MCF 10A (cell line): ENCODE measurements around the gene KLHL3. TPM values are rescaled to one million over a fixed set of nuclear protein-coding genes. Genes with fewer than 3 reads are reported as not detected.

ENCODE experiments used
- BruUV-seq: library from RNA; stranded (reverse); fragments of 400-500 nt; replicated peaks from 2 replicates; lab custom pipeline; 2021; lab: Mats Ljungman, UMichigan
- CTCF ChIA-PET: fragments of 300-600 bp; sonication (Branson Sonifier 250); formaldehyde crosslinking; extraction: SDS; loops from one replicate; lab custom pipeline; 2021; ENCODE audit warnings: antibody characterized with exemption, inconsistent platforms; lab: Yijun Ruan, JAX
- POLR2A ChIA-PET: fragments of 300-600, 350-650 bp; sonication (Branson Sonifier 250); formaldehyde crosslinking; extraction: SDS; loops from one replicate; lab custom pipeline; 2020; ENCODE audit warnings: antibody characterized with exemption, inconsistent platforms; lab: Yijun Ruan, JAX
- DNase-seq: peaks from one replicate; pipeline ENCODE4 v3.0.0-alpha.2; 2018; ENCODE audit not compliant: unreplicated experiment
- H3K27ac Mint-ChIP-seq: one replicate; pipeline ENCODE4 v1.8.0; 2022; ENCODE audit warnings: mild to moderate bottlenecking, low read depth, mixed read lengths; ENCODE audit not compliant: unreplicated experiment
- H3K27me3 Mint-ChIP-seq: one replicate; pipeline ENCODE4 v1.8.0; 2022; ENCODE audit warnings: mixed read lengths; ENCODE audit not compliant: insufficient read depth, unreplicated experiment
- H3K36me3 Mint-ChIP-seq: one replicate; pipeline ENCODE4 v1.8.0; 2022; ENCODE audit warnings: mild to moderate bottlenecking, moderate library complexity, mixed read lengths; ENCODE audit not compliant: insufficient read depth, unreplicated experiment
- H3K4me1 Mint-ChIP-seq: one replicate; pipeline ENCODE4 v1.8.0; 2022; ENCODE audit warnings: mixed read lengths; ENCODE audit not compliant: insufficient read depth, unreplicated experiment
- H3K4me3 Mint-ChIP-seq: one replicate; pipeline ENCODE4 v1.8.0; 2022; ENCODE audit warnings: mild to moderate bottlenecking, moderate library complexity, mixed read lengths; ENCODE audit not compliant: unreplicated experiment
- H3K9me3 Mint-ChIP-seq: one replicate; pipeline ENCODE4 v1.8.0; 2022; ENCODE audit warnings: mixed read lengths; ENCODE audit not compliant: unreplicated experiment
- intact Hi-C: fragments of 100-400 bp; cut with micrococcal nuclease; formaldehyde crosslinking; loops from 2 replicates; pipeline ENCODE4 v1.14.1; 2022
- total RNA-seq: library from RNA; stranded (reverse); gene quantifications from 2 replicates; pipeline ENCODE4 v1.2.3, GENCODE V29; 2022
- TF ChIP-seq, protein P1 (sequence below): fragments of 200-600 bp; IDR thresholded peaks from one replicate; pipeline ENCODE4 v1.8.0; 2022; ENCODE audit warnings: antibody characterized with exemption, mild to moderate bottlenecking; ENCODE audit not compliant: unreplicated experiment

The KLHL3 gene
- total RNA-seq, 1 experiment from 2014 or later: 0.49 TPM

DNA sequence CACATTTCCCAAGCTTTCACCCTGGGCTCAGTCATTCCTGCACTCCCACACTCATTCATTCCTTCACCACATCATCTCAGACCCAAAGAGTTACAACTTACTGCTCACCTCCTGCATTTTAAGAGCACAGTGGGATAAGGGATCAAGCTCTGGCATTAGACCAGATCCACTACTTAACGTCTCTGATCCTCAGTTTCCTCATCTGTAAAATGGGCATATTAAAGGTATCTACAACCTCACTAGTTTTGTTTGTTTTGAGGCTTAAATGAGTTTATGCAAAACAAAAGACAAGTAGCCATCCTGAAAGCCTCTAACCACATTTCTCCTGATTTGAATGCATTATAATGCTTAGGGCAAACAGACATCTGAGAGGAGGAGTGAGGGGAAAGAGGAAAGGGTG lies 77.6 kb downstream of the KLHL3 start:
- no peaks in the 10 kb centered on the region for H3K4me1 Mint-ChIP-seq
- no peak overlapping the region for H3K4me3 Mint-ChIP-seq
- no TSS peak for BruUV-seq
- intact Hi-C loops: no loop called here
- CTCF ChIA-PET: interaction anchor here (0.5 to 10.1 kb wide), 20 partner anchors 8 to 794 kb away, joined by 3 to 236 read pairs (median 8); partner anchors contain the start of gene KLHL3
- DNase-seq: no peak
- POLR2A ChIA-PET: interaction anchor here (0.6 to 0.9 kb wide), 2 partner anchors 84 to 468 kb away, joined by 3 to 4 read pairs; no protein-coding TSS in a partner anchor
- no peaks in the 10 kb centered on the region for H3K36me3 Mint-ChIP-seq
- no peaks in the 10 kb centered on the region for H3K9me3 Mint-ChIP-seq
- TF ChIP-seq, protein P1, sequence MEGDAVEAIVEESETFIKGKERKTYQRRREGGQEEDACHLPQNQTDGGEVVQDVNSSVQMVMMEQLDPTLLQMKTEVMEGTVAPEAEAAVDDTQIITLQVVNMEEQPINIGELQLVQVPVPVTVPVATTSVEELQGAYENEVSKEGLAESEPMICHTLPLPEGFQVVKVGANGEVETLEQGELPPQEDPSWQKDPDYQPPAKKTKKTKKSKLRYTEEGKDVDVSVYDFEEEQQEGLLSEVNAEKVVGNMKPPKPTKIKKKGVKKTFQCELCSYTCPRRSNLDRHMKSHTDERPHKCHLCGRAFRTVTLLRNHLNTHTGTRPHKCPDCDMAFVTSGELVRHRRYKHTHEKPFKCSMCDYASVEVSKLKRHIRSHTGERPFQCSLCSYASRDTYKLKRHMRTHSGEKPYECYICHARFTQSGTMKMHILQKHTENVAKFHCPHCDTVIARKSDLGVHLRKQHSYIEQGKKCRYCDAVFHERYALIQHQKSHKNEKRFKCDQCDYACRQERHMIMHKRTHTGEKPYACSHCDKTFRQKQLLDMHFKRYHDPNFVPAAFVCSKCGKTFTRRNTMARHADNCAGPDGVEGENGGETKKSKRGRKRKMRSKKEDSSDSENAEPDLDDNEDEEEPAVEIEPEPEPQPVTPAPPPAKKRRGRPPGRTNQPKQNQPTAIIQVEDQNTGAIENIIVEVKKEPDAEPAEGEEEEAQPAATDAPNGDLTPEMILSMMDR: no peak
- H3K27ac Mint-ChIP-seq: no peak overlapping the region
- H3K27me3 Mint-ChIP-seq: no peaks in the 10 kb centered on the region

DNA sequence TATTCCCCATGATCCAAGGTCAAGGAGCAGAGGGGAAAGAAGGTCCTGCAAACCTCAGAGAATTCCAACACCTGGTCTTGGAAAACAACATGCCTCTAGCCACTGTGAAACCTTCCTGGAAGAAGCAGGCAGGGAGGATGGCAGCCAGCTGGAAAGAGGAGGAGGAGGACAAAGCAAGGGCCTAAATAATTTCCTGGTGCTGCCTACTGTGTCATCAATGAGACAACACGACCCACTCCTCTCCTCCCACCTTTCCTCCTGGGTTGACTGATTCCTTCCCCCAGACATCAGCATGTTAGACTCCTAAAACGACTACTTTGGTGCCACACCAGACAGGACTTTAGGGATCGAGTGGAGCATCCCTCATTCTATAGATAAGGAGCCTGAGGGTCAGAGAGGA lies 78.8 kb downstream of the KLHL3 start:
- Mint-ChIP-seq H3K4me3 (no peak overlapping the region), H3K27ac (no peak overlapping the region), H3K27me3 (no peaks in the 10 kb centered on the region), H3K36me3 (no peaks in the 10 kb centered on the region), H3K9me3 (no peaks in the 10 kb centered on the region), H3K4me1 (no peaks in the 10 kb centered on the region)
- no peak for DNase-seq
- ChIA-PET POLR2A (interaction anchor here (0.6 to 1.4 kb wide), 2 partner anchors 85 to 487 kb away, joined by 3 to 5 read pairs; no protein-coding TSS in a partner anchor), CTCF (interaction anchor here (0.6 to 10.1 kb wide), 9 partner anchors 13 to 493 kb away, joined by 3 to 236 read pairs (median 42); partner anchors contain the start of gene KLHL3)
- intact Hi-C loops: no loop called here
- TF ChIP-seq, protein P1: no peak
- no TSS peak for BruUV-seq

DNA sequence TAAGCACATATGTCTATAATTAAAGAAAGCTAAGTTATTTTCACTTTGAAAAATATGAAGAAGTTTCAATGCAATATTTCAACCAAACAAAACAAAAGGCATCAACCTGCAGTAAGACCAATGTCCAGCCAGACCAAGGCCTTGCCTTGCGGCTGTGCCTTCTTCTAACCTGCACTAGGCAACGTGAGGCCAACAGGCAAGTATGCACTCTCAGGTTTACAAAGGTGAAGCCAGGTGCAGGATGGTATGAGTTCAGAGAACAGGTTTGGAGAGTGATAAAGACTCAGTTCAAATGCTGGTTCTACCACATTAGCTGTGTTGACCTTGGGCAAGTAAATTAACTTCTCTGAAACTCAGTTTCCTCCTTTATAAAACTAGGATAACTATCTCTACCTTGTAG lies 79.3 kb downstream of the KLHL3 start:
- intact Hi-C loops: no loop called here
- Mint-ChIP-seq H3K27me3 (no peaks in the 10 kb centered on the region), H3K36me3 (no peaks in the 10 kb centered on the region), H3K27ac (no peak overlapping the region), H3K4me3 (no peak overlapping the region), H3K4me1 (no peaks in the 10 kb centered on the region), H3K9me3 (no peaks in the 10 kb centered on the region)
- TF ChIP-seq, protein P1: no peak
- BruUV-seq: no TSS peak
- ChIA-PET POLR2A (interaction anchor here (0.6 to 1.4 kb wide), 2 partner anchors 86 to 488 kb away, joined by 3 to 5 read pairs; no protein-coding TSS in a partner anchor), CTCF (interaction anchor here (0.6 to 10.1 kb wide), 9 partner anchors 13 to 494 kb away, joined by 3 to 236 read pairs (median 42); partner anchors contain the start of gene KLHL3)
- DNase-seq: no peak

DNA sequence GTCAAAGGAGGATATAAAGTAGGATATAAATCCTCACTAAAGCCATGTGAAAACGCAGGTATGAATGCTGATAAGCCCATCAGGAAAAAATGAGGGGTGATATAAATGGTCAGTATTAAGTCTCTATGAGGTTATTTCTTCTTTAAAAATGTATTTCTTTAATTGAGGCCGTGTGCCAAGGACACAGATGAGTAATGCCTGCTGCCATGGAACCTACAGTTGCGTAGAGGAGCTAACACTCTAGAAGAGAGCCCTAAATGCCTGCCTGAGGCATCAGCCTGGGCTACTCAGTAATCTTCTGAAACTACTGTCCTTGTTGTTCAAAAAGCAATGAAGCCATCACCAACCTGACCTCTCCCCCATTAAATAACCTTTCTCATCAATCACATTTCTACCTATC lies 84.9 kb downstream of the KLHL3 start:
- POLR2A ChIA-PET: interaction anchor here (0.7 to 1.4 kb wide), 7 partner anchors 10 to 103 kb away, joined by 3 to 7 read pairs (median 4); no protein-coding TSS in a partner anchor
- intact Hi-C loops: no loop called here
- H3K4me3 Mint-ChIP-seq: no peak overlapping the region
- TF ChIP-seq, protein P1: no peak
- H3K4me1 Mint-ChIP-seq: peaks cover 5% of the 10 kb centered on the region
- no TSS peak for BruUV-seq
- H3K36me3 Mint-ChIP-seq: no peaks in the 10 kb centered on the region
- DNase-seq: peak; percentile 68
- CTCF ChIA-PET: interaction anchor here (0.6 to 5.2 kb wide), 7 partner anchors 8 to 1376 kb away, joined by 3 to 64 read pairs (median 5); no protein-coding TSS in a partner anchor
- H3K27ac Mint-ChIP-seq: no peak overlapping the region
- no peaks in the 10 kb centered on the region for H3K27me3 Mint-ChIP-seq
- no peaks in the 10 kb centered on the region for H3K9me3 Mint-ChIP-seq
